ENCODE measurements around the gene C17orf75.

The C17orf75 gene

DNA sequence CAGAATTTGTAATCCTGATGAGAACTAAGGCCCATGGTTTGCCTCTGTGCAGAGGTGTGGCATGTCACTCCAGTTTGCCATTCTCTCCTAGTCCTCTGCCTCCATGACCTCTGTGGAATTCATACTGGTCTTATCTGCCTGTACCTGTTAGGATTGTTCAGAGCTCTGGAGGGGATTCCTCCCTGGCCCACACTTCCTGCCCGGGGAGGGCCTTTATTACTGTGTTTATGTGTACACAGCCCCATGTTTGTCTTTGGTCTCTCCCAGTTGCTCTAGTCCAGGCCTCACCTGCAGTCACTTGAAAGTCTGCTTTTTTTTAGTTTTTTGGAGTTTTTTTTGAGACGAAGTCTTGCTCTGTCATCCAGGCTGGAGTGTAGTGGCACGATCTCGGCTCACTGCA, 39.9 kb downstream of the C17orf75 start:
- TF ChIP-seq, protein P1, sequence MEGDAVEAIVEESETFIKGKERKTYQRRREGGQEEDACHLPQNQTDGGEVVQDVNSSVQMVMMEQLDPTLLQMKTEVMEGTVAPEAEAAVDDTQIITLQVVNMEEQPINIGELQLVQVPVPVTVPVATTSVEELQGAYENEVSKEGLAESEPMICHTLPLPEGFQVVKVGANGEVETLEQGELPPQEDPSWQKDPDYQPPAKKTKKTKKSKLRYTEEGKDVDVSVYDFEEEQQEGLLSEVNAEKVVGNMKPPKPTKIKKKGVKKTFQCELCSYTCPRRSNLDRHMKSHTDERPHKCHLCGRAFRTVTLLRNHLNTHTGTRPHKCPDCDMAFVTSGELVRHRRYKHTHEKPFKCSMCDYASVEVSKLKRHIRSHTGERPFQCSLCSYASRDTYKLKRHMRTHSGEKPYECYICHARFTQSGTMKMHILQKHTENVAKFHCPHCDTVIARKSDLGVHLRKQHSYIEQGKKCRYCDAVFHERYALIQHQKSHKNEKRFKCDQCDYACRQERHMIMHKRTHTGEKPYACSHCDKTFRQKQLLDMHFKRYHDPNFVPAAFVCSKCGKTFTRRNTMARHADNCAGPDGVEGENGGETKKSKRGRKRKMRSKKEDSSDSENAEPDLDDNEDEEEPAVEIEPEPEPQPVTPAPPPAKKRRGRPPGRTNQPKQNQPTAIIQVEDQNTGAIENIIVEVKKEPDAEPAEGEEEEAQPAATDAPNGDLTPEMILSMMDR (IDR thresholded peaks at IDR 0.05; ENCODE audit: low read length): no peak
- TF ChIP-seq EZH2 (IDR thresholded peaks at IDR 0.05; ENCODE audit: borderline replicate concordance, low read length): no peak
- Histone ChIP-seq H4K20me1 (ENCODE audit: insufficient read depth, low read length) (no peaks in the 10 kb centered on the region), H3K79me2 (ENCODE audit: insufficient read depth, low read length) (no peaks in the 10 kb centered on the region), H3K9me3 (ENCODE audit: low read length) (no peaks in the 10 kb centered on the region), H3K9ac (ENCODE audit: low read length) (no peak overlapping the region), H3K4me1 (ENCODE audit: insufficient read depth, low read length, severe bottlenecking) (no peaks in the 10 kb centered on the region), H3K4me2 (ENCODE audit: low read length) (no peak overlapping the region), H3K4me3 (ENCODE audit: low read depth, low read length, poor library complexity, severe bottlenecking) (no peak overlapping the region), H2AFZ (ENCODE audit: low read length) (no peak overlapping the region), H3F3A (ENCODE audit: insufficient read depth, low read length) (no peaks in the 10 kb centered on the region), H3K9me2 (ENCODE audit: low read depth, low read length) (no peaks in the 10 kb centered on the region), H3K27ac (ENCODE audit: low read depth, low read length, poor library complexity, severe bottlenecking) (no peak overlapping the region), H3K27me3 (ENCODE audit: insufficient read depth, low read length) (no peaks in the 10 kb centered on the region), H3K36me3 (ENCODE audit: insufficient read depth, low read length) (no peaks in the 10 kb centered on the region)

DNA sequence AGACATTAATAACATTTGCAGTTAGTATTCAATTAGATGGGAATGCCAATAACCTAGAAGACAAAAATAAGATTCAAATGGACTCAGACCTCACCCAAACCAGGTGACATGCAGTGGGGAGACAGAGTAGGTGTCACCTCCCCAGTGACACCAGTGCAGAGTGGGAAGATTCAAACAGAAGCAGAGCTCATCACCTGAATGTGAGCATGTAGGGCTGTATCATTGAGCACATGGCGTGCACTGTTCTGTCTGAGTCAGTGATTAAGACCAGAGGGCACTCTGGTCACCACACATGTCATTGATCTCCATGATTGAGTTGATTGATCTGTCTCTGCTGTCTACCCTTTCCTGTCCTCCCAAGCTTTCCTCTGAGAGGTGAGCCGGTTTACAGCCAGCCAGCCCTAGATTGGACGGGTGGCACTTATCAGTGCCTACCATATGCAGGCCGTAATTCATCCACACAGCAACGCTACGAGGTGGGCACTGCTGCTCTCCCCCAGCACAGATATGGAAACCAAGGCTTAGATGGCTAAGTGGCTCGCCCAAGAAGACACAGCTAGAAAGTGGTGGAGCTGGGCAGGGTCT, 42.3 kb downstream of the C17orf75 start:
- Histone ChIP-seq H3K36me3 (ENCODE audit: insufficient read depth, low read length) (no peaks in the 10 kb centered on the region), H2AFZ (ENCODE audit: low read length) (no peak overlapping the region), H3K27me3 (ENCODE audit: insufficient read depth, low read length) (no peaks in the 10 kb centered on the region)

DNA sequence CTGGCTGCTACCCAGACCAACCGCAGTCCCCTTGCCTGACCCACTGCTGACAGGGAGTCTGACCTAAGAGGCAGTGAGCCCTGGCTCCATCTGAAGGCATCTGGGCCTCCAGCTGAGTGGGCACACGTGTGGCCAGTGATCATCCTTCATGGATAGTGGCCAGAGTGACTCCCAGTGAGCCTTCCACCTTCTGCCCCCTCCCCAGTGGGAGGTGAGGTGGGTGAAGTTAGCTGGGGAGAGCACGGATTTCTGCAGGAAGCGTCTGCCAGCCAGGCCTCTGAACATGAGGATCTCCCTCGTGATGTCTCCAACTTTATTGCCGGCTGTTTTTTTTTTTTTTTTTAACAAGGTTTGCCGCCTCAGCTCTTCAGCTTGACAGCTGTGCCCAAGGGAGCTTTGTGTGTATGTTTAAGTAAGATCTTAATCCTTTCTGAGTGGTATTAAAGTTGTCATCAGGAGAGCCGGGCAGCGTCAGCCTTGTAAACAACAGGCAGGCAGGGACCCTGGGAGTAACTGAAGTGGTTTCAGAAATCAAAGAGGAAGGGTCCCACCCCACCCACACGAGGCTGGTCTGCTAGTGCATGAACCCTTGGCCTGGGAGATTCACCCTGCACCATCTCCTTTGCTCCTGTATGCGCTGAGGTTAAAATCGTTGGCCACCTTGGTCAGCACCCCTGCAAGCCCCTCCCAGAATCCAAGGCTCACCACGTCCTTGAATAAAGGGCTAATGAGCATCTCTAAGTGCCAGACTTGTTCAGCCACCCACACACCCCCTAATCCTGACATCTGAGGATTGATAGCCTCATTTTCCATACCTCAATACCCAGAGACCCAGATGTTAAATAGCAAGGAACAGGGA, 43.0 kb downstream of the C17orf75 start:
- Histone ChIP-seq H3K9me3 (ENCODE audit: low read length) (no peaks in the 10 kb centered on the region), H2AFZ (ENCODE audit: low read length) (no peak overlapping the region), H4K20me1 (ENCODE audit: insufficient read depth, low read length) (no peaks in the 10 kb centered on the region), H3K36me3 (ENCODE audit: insufficient read depth, low read length) (no peaks in the 10 kb centered on the region), H3K4me2 (ENCODE audit: low read length) (no peak overlapping the region), H3K9ac (ENCODE audit: low read length) (no peak overlapping the region), H3K4me3 (ENCODE audit: low read depth, low read length, poor library complexity, severe bottlenecking) (no peak overlapping the region), H3K9me2 (ENCODE audit: low read depth, low read length) (no peaks in the 10 kb centered on the region), H3F3A (ENCODE audit: insufficient read depth, low read length) (no peaks in the 10 kb centered on the region), H3K79me2 (ENCODE audit: insufficient read depth, low read length) (no peaks in the 10 kb centered on the region), H3K4me1 (ENCODE audit: insufficient read depth, low read length, severe bottlenecking) (no peaks in the 10 kb centered on the region), H3K27me3 (ENCODE audit: insufficient read depth, low read length) (no peaks in the 10 kb centered on the region), H3K27ac (ENCODE audit: low read depth, low read length, poor library complexity, severe bottlenecking) (no peak overlapping the region)
- TF ChIP-seq, protein P1 (IDR thresholded peaks at IDR 0.05; ENCODE audit: low read length): no peak
- TF ChIP-seq EZH2 (IDR thresholded peaks at IDR 0.05; ENCODE audit: borderline replicate concordance, low read length): no peak

More for the DNA sequence above, 42.3 kb downstream of the C17orf75 start:
- H3K9me3 ChIP-seq (ENCODE audit: low read length): no peaks in the 10 kb centered on the region
- no peaks in the 10 kb centered on the region for H4K20me1 ChIP-seq (ENCODE audit: insufficient read depth, low read length)
- TF ChIP-seq EZH2 (IDR thresholded peaks at IDR 0.05; ENCODE audit: borderline replicate concordance, low read length): no peak
- TF ChIP-seq, protein P1 (IDR thresholded peaks at IDR 0.05; ENCODE audit: low read length): no peak
- no peaks in the 10 kb centered on the region for H3F3A ChIP-seq (ENCODE audit: insufficient read depth, low read length)
- H3K79me2 ChIP-seq (ENCODE audit: insufficient read depth, low read length): no peaks in the 10 kb centered on the region
- no peak overlapping the region for H3K27ac ChIP-seq (ENCODE audit: low read depth, low read length, poor library complexity, severe bottlenecking)
- H3K4me3 ChIP-seq (ENCODE audit: low read depth, low read length, poor library complexity, severe bottlenecking): no peak overlapping the region
- H3K9ac ChIP-seq (ENCODE audit: low read length): no peak overlapping the region
- H3K4me1 ChIP-seq (ENCODE audit: insufficient read depth, low read length, severe bottlenecking): no peaks in the 10 kb centered on the region
- H3K9me2 ChIP-seq (ENCODE audit: low read depth, low read length): no peaks in the 10 kb centered on the region
- no peak overlapping the region for H3K4me2 ChIP-seq (ENCODE audit: low read length)
